ENCODE results near the gene MRAP2.

Gene MRAP2, protein sequence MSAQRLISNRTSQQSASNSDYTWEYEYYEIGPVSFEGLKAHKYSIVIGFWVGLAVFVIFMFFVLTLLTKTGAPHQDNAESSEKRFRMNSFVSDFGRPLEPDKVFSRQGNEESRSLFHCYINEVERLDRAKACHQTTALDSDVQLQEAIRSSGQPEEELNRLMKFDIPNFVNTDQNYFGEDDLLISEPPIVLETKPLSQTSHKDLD

DNA sequence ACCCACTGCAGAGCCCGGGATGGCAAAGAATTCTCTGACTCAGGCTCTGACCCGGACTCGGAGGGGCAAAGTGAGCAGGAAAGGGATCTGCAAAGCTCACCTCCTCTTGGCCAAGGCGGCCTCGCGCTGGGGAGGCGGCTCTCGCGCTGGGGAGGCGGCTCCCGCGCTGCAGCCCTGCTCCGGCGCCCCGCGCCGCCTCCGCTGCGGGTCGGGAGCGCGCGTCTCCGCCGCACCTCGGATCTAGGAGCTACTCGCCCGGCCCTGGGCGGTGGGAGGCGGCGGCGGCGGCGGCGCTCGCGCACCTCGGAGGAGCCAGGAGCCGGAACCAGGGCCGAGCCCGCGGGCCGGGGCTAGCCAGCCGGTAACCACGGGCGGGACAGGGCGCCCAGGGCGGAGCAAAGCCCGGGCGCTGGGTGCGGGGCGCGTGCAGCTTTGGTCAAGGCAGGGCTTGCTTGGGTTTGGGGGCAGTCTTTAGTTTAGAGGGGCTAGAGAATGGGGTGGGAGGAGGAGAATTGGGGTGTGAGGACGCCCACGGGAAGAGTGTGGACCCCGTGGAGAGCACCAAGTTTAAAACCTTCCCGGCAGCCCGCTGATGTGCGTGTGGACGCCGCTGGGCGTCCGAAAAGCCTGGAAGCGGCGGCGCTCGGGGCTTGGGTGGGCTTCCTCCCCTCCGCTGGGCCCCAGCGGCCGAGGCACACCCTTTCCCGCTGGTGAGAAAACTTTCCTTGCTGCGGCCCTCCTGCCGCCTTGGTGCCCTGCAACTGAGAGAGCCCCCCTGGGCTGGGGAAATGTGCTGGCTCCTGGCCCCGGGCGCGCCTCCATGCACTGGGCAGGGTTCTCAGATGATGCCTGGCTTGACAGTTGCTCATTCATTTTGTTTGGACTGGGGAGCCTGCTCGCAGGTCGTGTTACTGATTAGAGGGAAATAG is at the start of gene MRAP2:
Gene MRAP2 (plus strand): TSS at position 250 of the 929 bp plus-strand sequence. CDS start 21,547 bp downstream, outside the sequence.
- DNase-seq (ENCODE audit: low read depth in 2 of 3, low spot score in 1 of 3) = no peak

DNA sequence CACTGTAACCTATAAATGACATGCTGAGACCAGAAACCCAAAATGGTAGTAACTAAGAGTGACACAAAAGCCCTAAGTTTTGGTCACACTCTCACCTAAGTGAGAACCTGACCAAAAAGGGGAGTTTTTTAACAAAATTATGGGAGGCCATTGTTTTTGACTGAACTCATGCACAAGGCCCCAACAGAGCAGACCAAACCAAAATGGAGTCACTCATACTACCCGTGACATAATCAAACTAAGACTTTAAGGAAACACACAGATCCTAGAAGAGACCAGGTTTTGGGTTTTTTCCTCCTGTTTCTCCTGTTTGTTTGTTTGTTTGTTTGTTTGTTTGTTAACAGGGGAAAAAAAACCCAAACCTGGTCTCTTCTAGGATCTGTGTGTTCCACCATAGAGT is 49.2 kb upstream of the MRAP2 start:
- DNase-seq (ENCODE audit: low read depth in 2 of 3, low spot score in 1 of 3) = no peak

DNA sequence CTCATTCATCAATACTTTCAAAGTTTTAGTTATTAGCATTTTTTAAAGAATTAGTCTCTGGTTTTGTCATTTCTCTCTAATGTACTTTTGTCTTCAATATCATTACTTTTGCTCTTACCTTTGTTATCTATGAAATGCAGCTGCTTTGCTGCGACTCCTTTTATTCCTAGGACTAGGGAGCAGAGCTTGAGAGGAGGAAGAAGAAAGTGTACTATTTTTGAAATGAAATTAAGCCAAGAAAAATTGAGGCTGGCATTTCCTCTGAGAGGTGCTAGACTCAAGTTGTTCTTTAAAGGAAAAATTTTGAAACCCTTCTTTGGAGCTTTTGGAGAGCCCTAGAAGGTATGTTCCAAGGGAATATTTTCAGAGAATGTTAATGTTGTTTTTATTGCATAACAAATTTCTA is 48.3 kb upstream of the MRAP2 start:
- no peak for DNase-seq (ENCODE audit: low read depth in 2 of 3, low spot score in 1 of 3)

DNA sequence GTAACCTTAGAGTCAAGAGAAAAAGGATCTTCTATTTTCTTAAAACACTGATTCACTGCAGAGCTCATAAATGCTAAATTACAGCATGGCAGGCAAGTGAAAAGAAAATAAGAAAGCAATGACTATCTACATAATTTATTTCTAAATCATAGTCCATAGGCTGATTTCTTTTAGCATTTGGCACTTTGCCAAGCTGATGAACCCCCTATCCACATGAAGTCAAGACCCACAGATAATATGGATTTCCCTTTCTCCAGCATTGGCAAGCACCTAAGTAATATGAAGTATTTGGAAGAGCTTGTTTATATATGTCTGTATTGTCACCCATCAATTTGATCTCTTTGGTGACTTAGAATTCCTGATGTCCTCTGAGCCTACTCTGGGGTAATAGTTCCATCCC is 47.9 kb upstream of the MRAP2 start:
- no peak for DNase-seq (ENCODE audit: low read depth in 2 of 3, low spot score in 1 of 3)

DNA sequence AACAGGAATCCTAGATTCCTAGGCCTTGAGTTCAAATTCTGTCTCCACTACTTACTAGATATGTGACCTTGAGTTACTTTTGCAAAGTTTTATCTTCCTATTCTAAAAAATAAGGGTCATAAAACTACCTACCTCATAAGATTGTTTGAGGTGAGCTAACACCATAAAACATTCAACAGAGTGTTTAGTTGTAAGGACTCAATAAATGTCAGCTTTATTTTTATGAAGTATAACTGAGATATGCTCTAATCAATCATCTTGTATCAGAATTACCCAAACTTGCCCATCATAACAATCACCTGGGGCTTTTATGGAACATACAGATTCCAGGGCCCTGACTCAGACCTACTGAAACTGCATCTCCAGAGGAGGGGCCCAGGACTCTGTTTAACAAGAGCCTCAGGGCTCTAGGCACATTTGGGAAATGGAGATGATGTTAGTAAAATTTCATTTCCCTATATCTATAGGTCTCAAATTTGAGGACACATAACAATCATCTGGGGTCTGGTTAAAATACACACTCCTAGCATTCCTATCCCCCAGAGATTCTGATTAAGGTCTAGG is 35.5 kb upstream of the MRAP2 start:
- no peak for DNase-seq (ENCODE audit: low read depth in 2 of 3, low spot score in 1 of 3)

DNA sequence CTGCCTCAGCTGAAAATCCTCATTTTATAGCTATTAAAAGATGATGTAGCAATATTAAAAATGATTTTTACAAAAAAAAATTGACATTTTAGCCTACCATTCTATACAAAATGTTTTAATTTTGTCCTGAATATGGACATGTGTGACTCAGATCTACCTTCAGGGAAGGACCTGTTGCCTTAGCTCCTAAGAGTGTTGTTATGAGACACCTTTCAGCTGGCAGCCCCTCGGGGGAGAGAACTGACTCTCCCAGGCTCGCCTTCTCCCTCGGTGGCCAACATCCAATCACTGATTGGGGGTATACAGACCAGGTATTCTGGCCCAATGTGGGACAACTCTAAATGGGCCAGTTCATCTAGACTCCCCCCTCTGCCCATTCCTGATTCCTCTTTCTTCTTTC is 32.5 kb upstream of the MRAP2 start:
- no peak for DNase-seq (ENCODE audit: low read depth in 2 of 3, low spot score in 1 of 3)

DNA sequence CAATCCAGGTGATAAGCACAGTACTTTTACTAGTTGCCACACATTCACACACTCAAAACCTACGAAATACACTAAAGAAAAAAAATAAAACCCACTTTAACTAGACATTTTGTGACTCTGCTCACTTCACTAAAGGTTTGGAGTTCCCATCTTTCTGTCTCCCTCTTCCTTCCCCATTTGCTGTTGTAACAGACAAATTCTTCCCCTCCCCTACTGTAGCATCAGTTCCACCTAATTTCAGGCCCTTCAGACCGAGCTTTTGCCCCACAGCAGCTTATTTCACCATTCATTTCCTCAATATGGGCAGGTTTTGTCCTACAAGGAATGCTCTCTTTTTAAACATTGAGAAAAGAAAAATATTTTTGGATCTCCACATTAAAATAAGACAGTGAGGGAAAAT is 31.3 kb upstream of the MRAP2 start:
- DNase-seq (ENCODE audit: low read depth in 2 of 3, low spot score in 1 of 3) = no peak

DNA sequence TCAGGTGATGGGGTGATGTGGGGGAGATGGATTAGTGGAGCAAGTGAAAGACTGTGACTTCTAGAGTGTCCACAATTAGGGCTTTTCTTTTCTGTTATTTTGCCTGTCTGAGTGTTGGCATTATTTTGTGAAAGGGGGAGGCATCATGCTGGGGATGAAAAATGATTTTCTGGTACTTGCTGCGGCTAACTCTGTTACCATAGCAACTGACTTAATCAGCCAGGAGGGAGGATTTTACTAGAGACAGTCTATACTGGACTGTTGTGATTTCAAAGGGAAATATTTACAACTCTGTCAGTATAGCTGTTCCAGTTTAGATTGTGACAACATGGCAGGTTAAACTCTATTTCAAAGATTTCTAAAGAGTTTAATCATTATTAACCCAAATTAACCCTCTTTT is 30.4 kb upstream of the MRAP2 start:
- no peak for DNase-seq (ENCODE audit: low read depth in 2 of 3, low spot score in 1 of 3)

DNA sequence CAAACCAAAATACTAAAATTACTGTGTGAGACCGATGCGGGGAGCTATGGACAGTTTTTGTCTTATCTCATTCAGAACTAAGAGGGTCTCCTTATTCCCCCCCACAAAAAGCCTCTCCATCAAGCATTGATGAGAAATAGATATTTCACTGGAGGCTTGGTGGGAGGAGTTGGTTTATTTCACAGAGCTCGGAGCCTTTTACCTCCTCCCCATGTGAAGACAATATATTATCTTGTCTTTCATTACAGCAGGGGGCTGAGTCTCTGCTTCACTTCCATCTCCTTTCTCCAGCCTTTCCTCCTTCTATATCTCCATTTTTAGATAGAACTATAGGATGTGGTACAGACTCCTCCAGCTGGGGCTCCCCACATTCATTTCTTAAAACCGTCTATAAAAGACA is 29.9 kb upstream of the MRAP2 start:
- no peak for DNase-seq (ENCODE audit: low read depth in 2 of 3, low spot score in 1 of 3)

DNA sequence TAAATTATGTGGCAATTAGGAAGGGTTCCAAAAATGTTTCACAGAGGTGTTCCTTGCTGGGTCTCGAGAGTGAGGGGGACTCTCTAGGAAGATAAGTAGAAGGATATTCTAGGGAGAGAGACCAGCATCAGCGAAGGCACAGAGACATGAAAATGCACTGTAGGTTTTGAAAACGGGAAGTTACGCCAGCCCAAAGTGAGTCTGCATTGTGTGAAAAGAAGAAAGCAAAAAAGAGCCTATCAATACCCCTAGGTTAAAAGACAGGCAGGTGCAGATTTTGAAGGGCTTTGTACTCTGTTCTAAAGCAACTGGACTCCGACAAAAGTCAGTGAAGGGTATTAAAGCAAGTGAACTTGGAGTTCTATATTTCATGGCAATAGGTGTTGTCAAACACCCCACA is 25.7 kb upstream of the MRAP2 start:
- no peak for DNase-seq (ENCODE audit: low read depth in 2 of 3, low spot score in 1 of 3)

DNA sequence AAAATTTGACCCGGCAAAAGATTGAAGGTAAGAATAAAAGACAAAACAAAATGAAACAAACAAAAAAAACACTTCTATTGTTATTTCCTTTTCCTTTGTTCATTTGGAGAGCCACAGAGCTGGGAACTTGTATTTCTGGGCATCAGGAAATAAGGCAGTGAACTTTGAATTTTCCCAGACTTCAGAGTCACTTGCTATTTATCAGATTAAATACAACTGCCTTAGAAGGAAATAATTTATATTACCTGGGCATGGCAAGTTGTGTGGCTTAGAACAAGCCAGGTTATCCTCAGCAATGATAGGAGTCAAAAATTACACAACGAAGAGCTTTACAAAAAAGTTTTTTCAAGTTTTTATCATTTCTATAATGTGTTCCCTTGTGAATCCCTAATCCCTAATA is 20.2 kb upstream of the MRAP2 start:
- DNase-seq (ENCODE audit: low read depth in 2 of 3, low spot score in 1 of 3) = no peak

DNA sequence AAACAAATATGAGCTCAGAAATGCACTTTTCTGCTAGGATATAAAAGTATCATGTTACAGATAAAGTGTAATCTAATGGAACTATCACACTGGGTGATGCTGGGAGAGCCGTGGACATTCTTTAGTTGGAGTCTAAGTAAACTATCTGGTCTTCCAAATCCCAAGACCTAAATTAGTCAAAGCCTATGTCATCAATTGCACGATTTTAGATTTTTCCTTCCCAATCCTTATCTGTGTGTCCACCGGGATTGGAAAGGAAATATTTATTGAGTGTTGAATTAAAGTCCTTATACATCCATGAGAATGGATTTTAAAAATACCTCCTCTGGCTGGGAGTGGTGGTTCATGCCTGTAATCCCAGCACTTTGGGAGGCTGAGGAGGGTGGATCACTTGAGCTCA is 19.6 kb upstream of the MRAP2 start:
- no peak for DNase-seq (ENCODE audit: low read depth in 2 of 3, low spot score in 1 of 3)

DNA sequence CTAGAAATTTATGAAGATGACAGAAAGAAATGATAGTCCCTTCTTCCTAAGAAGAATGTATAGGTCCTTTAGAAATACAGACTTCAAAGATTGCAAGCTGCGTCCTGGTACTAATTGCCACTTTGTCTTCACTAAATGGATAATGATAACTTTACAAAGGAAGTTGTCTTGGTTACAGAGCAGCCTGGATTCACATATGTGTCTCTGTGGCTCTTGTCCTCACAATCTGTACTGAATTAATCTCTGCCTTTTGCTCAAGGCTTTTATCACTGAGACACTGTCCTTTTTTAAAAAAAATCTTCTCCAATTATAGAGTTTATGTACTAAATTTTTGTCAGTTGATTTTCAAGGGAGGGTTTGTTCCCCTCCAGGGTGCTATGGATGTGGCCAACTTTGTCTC is 17.5 kb upstream of the MRAP2 start:
- no peak for DNase-seq (ENCODE audit: low read depth in 2 of 3, low spot score in 1 of 3)

DNA sequence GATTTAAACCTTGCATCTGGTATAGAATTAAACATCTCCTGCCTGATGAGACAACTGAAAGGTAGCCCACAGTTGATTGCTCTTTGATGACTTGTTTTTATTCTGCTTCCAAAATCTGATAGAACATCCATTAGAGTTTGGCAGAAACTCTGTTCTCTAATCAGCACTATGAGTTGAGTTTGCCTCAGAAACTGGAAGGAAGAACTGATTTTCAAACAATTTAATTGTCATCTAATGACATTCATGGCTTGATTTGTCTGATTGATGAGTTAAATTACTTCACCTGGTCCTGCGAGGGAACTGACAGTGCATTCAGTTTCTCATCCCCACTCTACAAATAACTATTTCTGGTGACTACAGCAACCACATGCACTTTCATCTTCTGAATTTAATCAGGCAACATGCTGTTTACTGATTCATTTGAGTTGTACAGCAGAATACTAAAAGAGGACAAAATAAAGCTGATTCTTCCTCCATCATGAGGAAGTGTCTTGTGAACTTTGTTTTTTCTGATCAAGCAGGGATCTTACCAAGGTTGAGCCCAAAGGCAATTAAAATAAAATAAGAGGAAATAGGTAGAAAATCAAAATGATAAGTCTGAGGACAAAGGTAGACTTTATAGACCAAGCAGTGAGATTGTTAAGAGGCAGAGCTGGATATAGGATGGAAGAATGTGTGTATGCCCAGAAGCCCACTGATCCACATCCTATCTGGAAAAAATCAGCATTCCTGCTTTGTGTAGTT is 15.7 kb upstream of the MRAP2 start:
- no peak for DNase-seq (ENCODE audit: low read depth in 2 of 3, low spot score in 1 of 3)

DNA sequence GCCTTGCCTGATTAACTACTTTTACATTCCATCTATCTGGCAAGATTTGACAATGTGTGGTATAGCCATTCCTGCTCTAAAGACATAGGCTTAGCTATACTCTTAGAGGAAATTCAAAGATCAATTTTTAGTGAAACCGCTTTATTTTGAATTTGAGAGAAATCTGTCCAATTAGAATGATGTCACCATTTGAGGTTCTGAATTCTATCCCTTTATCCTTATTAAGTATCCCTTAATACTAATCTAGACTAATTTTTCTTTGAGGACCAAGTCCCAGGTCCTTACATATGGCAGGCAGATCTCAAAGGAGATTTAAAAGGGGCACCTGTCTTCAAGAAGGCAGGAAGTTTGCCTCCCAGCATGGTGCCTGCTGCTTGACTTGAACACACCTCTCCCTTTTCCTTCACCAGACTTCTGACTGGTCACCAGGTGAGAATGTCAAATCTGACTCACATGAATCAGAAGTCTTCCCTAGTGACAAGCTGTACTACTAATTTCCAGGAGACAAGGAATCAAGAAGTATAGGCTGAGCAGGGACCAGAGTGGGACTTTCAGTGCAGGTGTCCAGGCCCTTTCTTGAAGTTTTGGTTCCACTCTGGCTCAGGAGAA is 15.0 kb upstream of the MRAP2 start:
- no peak for DNase-seq (ENCODE audit: low read depth in 2 of 3, low spot score in 1 of 3)

DNA sequence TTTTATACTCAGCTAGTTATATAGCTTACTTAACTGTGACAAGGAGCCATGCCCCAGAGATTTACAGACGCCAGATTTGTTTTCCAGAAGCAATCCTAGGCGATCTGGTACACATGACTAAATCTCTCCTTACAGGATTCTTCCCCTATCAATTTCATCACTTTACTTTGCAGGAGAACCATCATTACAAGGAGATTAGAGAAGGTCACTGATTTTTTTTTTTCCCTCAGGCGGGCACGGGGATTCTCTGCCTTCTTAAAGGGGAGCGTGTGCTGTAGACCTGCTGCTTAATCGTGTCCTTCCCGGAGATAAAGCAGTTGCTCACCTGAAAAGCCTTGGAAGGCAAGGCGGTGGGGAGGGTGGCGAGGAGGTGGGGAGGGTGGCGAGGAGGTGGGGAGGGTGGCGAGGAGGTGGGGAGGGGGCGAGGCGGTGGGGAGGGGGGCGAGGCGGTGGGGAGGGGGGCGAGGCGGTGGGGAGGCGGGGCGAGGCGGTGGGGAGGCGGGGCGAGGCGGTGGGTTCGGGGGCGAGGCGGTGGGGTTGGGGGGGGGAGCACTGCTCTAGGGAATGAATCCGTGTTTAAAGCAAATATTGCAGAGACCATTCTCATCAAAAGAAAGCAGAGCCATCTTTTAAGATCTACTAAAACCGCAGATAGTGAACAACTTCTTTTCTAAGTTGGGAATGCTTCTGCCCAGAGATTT is 14.3 kb upstream of the MRAP2 start:
- DNase-seq (ENCODE audit: low read depth in 2 of 3, low spot score in 1 of 3) = no peak

DNA sequence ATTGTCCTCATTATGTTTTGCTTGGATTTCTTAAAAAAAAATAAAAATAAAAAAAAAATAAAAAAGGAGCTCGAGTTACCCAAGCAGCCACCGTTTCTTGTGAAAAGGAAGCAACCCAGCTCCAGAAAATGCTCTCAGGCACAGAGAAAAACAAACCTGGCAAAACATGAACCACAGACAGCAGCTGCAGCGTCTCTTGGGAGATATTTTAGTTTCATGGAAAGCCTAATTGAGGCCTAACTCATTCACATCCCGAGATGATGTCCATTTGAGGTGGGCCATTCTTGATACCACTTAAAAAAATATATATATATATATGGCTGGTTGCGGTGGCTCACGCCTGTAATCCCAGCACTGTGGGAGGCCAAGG is 13.7 kb upstream of the MRAP2 start:
- no peak for DNase-seq (ENCODE audit: low read depth in 2 of 3, low spot score in 1 of 3)

DNA sequence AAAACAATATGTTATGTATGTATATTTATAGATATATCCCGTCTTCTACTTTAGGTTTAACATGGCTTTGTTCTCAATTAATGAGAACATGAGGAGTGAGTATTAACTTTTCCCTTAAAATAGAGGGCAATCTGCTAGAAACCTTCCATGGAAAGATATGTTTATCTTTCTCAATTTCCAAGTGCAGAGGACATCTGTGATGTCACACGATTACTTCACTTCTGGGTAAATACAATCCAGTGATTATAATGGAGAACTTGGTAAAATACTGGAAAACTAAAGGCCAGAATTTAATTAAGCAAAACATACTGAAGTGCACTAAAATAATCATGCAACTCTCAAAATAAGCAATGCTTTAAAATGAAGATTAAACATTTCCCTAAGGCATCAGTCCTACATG is 11.9 kb upstream of the MRAP2 start:
- no peak for DNase-seq (ENCODE audit: low read depth in 2 of 3, low spot score in 1 of 3)

DNA sequence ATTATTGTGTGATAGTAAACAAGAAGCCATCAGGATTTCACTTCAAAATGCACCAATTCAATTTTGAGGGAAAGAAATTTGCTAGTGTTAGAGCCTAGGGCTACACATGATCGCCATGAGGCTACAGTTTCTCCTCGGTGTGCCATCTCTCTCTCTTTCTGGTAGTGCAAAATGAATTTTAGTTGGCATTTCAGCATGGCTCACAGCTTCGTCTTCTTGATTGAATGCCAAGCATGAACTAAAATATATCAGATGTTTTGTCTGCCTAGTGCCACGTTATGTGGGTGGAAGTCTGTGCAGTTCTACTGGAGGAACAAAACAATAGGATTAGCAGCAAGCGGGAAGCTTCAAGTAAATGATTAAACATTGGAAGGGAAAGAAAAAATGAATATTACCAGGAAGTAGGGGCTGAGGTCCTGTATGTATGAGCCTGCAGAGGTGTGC is 6.8 kb upstream of the MRAP2 start:
- DNase-seq (ENCODE audit: low read depth in 2 of 3, low spot score in 1 of 3) = no peak

DNA sequence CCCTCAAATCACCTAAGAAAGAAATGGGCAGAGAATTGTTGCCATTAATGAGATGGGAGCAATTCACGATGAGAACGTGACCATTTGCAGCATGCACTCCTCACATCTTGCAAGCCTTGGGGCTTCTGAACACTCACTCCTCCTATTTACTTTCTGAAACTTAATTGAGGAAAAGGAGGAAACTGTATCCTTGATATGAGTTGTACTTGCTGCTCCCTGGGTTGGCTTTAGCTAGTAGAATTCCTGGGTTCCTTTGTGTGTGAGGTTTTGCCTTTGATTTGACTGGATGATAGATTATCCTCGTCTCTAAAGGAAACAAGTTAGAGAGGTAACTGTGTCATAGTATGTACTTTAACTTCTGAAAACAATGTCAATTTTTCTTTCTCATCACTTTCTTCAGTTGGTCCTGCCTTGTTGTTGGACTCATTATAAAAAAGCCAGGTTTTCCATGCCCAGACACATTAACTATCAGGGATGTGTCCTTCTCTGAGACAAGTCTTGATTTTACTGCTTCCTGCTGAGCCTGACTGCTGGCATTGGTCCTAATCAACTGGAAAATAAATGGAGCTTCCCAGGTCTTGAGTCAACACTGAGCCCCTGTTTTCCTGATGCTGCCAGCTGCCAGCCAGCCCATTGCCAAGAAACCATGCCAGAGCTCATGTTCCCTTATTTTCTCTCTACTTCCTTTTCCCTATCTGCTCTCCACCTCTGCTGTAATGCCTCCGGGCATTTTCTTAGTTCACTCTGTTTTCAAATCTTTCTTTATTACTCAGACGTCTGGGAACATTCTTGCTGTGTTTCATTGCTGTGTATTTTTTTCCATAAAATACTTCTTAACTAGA is 6.0 kb upstream of the MRAP2 start:
- DNase-seq (ENCODE audit: low read depth in 2 of 3, low spot score in 1 of 3) = no peak

All from stimulated activated CD4-positive, alpha-beta T cell treated with anti-CD3 and anti-CD28 coated beads, Interleukin-12 subunit alpha, Interleukin-12 subunit beta, amount 100 ng/mL, for 48 hours (primary cell).